SK-N-SH treated with all-trans-retinoic acid at 6 μM for 48 hours (cell line): ENCODE measurements around the gene FTO.

Experiments used
- ATAC-seq: fragments of 200-7000 bp; cut with Tn5 transposase; 3 replicates; pipeline ENCODE4 v1.9.1; 2020; ENCODE audit warnings: mild to moderate bottlenecking, moderate library complexity
- BACH2 ChIP-seq: fragments of 250-450 bp; sonication (Bioruptor Pico); IDR thresholded peaks from 2 replicates; pipeline ENCODE4 v1.9.0; 2021; ENCODE audit warnings: mild to moderate bottlenecking, borderline replicate concordance
- CREB5 ChIP-seq: fragments of 250-450 bp; sonication (Bioruptor Pico); IDR thresholded peaks from 2 replicates; pipeline ENCODE4 v1.5.1; 2020; ENCODE audit warnings: low read depth, mild to moderate bottlenecking, moderate library complexity
- CSDC2 ChIP-seq: fragments of 250-450 bp; sonication (Bioruptor Pico); IDR thresholded peaks from 2 replicates; pipeline ENCODE4 v1.5.0; 2020; ENCODE audit warnings: mild to moderate bottlenecking, moderate library complexity
- ESRRG ChIP-seq: fragments of 250-450 bp; sonication (Bioruptor Pico); IDR thresholded peaks from 2 replicates; pipeline ENCODE4 v1.6.1; 2021; ENCODE audit warnings: mild to moderate bottlenecking
- ISL1 ChIP-seq: fragments of 250-450 bp; sonication (Bioruptor Pico); IDR thresholded peaks from 2 replicates; pipeline ENCODE4 v2.1.2; 2022; ENCODE audit warnings: mild to moderate bottlenecking, moderate library complexity
- POU6F1 ChIP-seq: fragments of 250-450 bp; sonication (Bioruptor Pico); IDR thresholded peaks from 2 replicates; pipeline ENCODE4 v1.8.0; 2021; ENCODE audit warnings: low read depth, mild to moderate bottlenecking, moderate library complexity, borderline replicate concordance
- PPARA ChIP-seq: fragments of 250-450 bp; sonication (Bioruptor Pico); IDR thresholded peaks from 2 replicates; pipeline ENCODE4 v1.5.0; 2020; ENCODE audit warnings: mild to moderate bottlenecking, borderline replicate concordance
- SNAI2 ChIP-seq: fragments of 250-450 bp; sonication (Bioruptor Pico); IDR thresholded peaks from 2 replicates; pipeline ENCODE4 v1.5.0; 2020; ENCODE audit warnings: mild to moderate bottlenecking, moderate library complexity
- TCF4 ChIP-seq: fragments of 250-450 bp; sonication (Bioruptor Pico); IDR thresholded peaks from 2 replicates; pipeline ENCODE4 v1.8.0; 2021; ENCODE audit warnings: mild to moderate bottlenecking, moderate library complexity, borderline replicate concordance
- TOX ChIP-seq: fragments of 250-450 bp; sonication (Bioruptor Pico); IDR thresholded peaks from 2 replicates; pipeline ENCODE4 v1.8.0; 2021; ENCODE audit warnings: mild to moderate bottlenecking, moderate library complexity, borderline replicate concordance
- TSHZ2 ChIP-seq: fragments of 250-450 bp; sonication (Bioruptor Pico); IDR thresholded peaks from 2 replicates; pipeline ENCODE4 v1.5.0; 2020; ENCODE audit warnings: mild to moderate bottlenecking, moderate library complexity
- ZC3H10 ChIP-seq: fragments of 250-450 bp; sonication (Bioruptor Pico); IDR thresholded peaks from 2 replicates; pipeline ENCODE4 v1.5.1; 2021; ENCODE audit warnings: mild to moderate bottlenecking, moderate library complexity
- ZFP3 ChIP-seq: fragments of 250-450 bp; sonication (Bioruptor Pico); IDR thresholded peaks from 2 replicates; pipeline ENCODE4 v1.5.0; 2020; ENCODE audit warnings: mild to moderate bottlenecking, moderate library complexity
- ZNF565 ChIP-seq: fragments of 450-650 bp; formaldehyde crosslinking; conservative IDR thresholded peaks from 2 replicates; pipeline ENCODE4 v1.5.0; 2020; ENCODE audit warnings: low read depth, mild to moderate bottlenecking, moderate library complexity
- ZNF70 ChIP-seq: fragments of 450-650 bp; formaldehyde crosslinking; IDR thresholded peaks from 2 replicates; pipeline ENCODE4 v1.5.0; 2020; ENCODE audit warnings: mild to moderate bottlenecking, moderate library complexity
- ZNF8 ChIP-seq: fragments of 450-650 bp; formaldehyde crosslinking; IDR thresholded peaks from 2 replicates; pipeline ENCODE4 v1.5.0; 2020; ENCODE audit warnings: mild to moderate bottlenecking, moderate library complexity

The FTO gene

GRCh38 chr16:53773150-53773846, 69.3 kb downstream of the FTO start (continued):
- no peak for TF ChIP-seq TSHZ2 (CRISPR knock-in tag)
- no peak for TF ChIP-seq ZNF70 (CRISPR knock-in tag)
- TF ChIP-seq POU6F1 (CRISPR knock-in tag) = no peak
- no peak for TF ChIP-seq ZC3H10 (CRISPR knock-in tag)

- ATAC-seq = no peak
- no peak for TF ChIP-seq TOX (CRISPR knock-in tag)
- TF ChIP-seq ZNF565 (CRISPR knock-in tag) = no peak
- TF ChIP-seq ISL1 (CRISPR knock-in tag) = no peak
- TF ChIP-seq CREB5 (CRISPR knock-in tag) = no peak
- no peak for TF ChIP-seq ZNF8
- TF ChIP-seq ZC3H10 (CRISPR knock-in tag) = no peak
- TF ChIP-seq ZFP3 = no peak
- no peak for TF ChIP-seq ESRRG (CRISPR knock-in tag)
- no peak for TF ChIP-seq PPARA
- no peak for TF ChIP-seq POU6F1 (CRISPR knock-in tag)
Measured at GRCh38 chr16:53773881-53774280, 69.9 kb downstream of the FTO start.

- TF ChIP-seq ESRRG (CRISPR knock-in tag) (no peak), TCF4 (CRISPR knock-in tag) (peak; percentile 19; the same call in 1 of the 2 replicates), ISL1 (CRISPR knock-in tag) (peak; percentile 86)
- peak; percentile 53 for ATAC-seq
Measured at GRCh38 chr16:53775106-53775820, 71.3 kb downstream of the FTO start.

GRCh38 chr16:53775821-53776431, 72.0 kb downstream of the FTO start:
- peak; percentile 79 for ATAC-seq
- peak; percentile 15; the same call in 1 of the 2 replicates for TF ChIP-seq ISL1 (CRISPR knock-in tag)
- no peak for TF ChIP-seq ZNF8

GRCh38 chr16:53779186-53779585, 75.2 kb downstream of the FTO start:
- TF ChIP-seq BACH2 (no peak), SNAI2 (CRISPR knock-in tag) (no peak), TOX (CRISPR knock-in tag) (no peak), POU6F1 (CRISPR knock-in tag) (no peak), ZFP3 (no peak), CSDC2 (CRISPR knock-in tag) (no peak)
- TF ChIP-seq, all 23 proteins: peak for 0

More at GRCh38 chr16:53779186-53779585, 75.2 kb downstream of the FTO start:
- no peak for ATAC-seq
